SK-N-SH treated with all-trans-retinoic acid at 6 μM for 48 hours (cell line): ENCODE measurements around the gene SP140L.

Experiments used
- CREB5 ChIP-seq: fragments of 250-450 bp; sonication (Bioruptor Pico); IDR thresholded peaks from 2 replicates; pipeline ENCODE4 v1.5.1; 2020; ENCODE audit warnings: low read depth, mild to moderate bottlenecking, moderate library complexity
- CSDC2 ChIP-seq: fragments of 250-450 bp; sonication (Bioruptor Pico); IDR thresholded peaks from 2 replicates; pipeline ENCODE4 v1.5.0; 2020; ENCODE audit warnings: mild to moderate bottlenecking, moderate library complexity
- ISL1 ChIP-seq: fragments of 250-450 bp; sonication (Bioruptor Pico); IDR thresholded peaks from 2 replicates; pipeline ENCODE4 v2.1.2; 2022; ENCODE audit warnings: mild to moderate bottlenecking, moderate library complexity
- PATZ1 ChIP-seq: fragments of 250-450 bp; sonication (Bioruptor Pico); IDR thresholded peaks from 2 replicates; pipeline ENCODE4 v1.8.0; 2020; ENCODE audit warnings: mild to moderate bottlenecking, moderate library complexity, borderline replicate concordance
- PPARA ChIP-seq: fragments of 250-450 bp; sonication (Bioruptor Pico); IDR thresholded peaks from 2 replicates; pipeline ENCODE4 v1.5.0; 2020; ENCODE audit warnings: mild to moderate bottlenecking, borderline replicate concordance
- TOX ChIP-seq: fragments of 250-450 bp; sonication (Bioruptor Pico); IDR thresholded peaks from 2 replicates; pipeline ENCODE4 v1.8.0; 2021; ENCODE audit warnings: mild to moderate bottlenecking, moderate library complexity, borderline replicate concordance
- ZC3H10 ChIP-seq: fragments of 250-450 bp; sonication (Bioruptor Pico); IDR thresholded peaks from 2 replicates; pipeline ENCODE4 v1.5.1; 2021; ENCODE audit warnings: mild to moderate bottlenecking, moderate library complexity
- ZFP3 ChIP-seq: fragments of 250-450 bp; sonication (Bioruptor Pico); IDR thresholded peaks from 2 replicates; pipeline ENCODE4 v1.5.0; 2020; ENCODE audit warnings: mild to moderate bottlenecking, moderate library complexity
- ZFP30 ChIP-seq: fragments of 450-650 bp; formaldehyde crosslinking; IDR thresholded peaks from 2 replicates; pipeline ENCODE4 v1.5.0; 2022; ENCODE audit warnings: mild to moderate bottlenecking, moderate library complexity
- ZNF70 ChIP-seq: fragments of 450-650 bp; formaldehyde crosslinking; IDR thresholded peaks from 2 replicates; pipeline ENCODE4 v1.5.0; 2020; ENCODE audit warnings: mild to moderate bottlenecking, moderate library complexity
- ZNF8 ChIP-seq: fragments of 450-650 bp; formaldehyde crosslinking; IDR thresholded peaks from 2 replicates; pipeline ENCODE4 v1.5.0; 2020; ENCODE audit warnings: mild to moderate bottlenecking, moderate library complexity

GRCh38 chr2:230346465-230346864, 19.5 kb downstream of the SP140L start:
- TF ChIP-seq ZNF8 (CRISPR knock-in tag) (no peak), ZFP30 (CRISPR knock-in tag) (no peak), TOX (CRISPR knock-in tag) (no peak), ISL1 (CRISPR knock-in tag) (no peak), CSDC2 (CRISPR knock-in tag) (no peak), ZC3H10 (CRISPR knock-in tag) (no peak), CREB5 (CRISPR knock-in tag) (no peak), PATZ1 (CRISPR knock-in tag) (no peak), PPARA (CRISPR knock-in tag) (no peak), ZNF70 (CRISPR knock-in tag) (no peak), ZFP3 (CRISPR knock-in tag) (no peak)
